Epidermal melanocyte (primary cell): ENCODE results near the gene TST.
"Not testable (repeated sequence)": the region's sequence is repeated elsewhere in the genome, so short reads cannot be mapped to it uniquely, and the experiment has no call there.

Source experiments
- DNase-seq: peaks from one replicate; pipeline ENCODE4 v3.0.0; 2011; ENCODE audit warnings: low spot score; ENCODE audit not compliant: insufficient read length

Gene TST

DNA sequence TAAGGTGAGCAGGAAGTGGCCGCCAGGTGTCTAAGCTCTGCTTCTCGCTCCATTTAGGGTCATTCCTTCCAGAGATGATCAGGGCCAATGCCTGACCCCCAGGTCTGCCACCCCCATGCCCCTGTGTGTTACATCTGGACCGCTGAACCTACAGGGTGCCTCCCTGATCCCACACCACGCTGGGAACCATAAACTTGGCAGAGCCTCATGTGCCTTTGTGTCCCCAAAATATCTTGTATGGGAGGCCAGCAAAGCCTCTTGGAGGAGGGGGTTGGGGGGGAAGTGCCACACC, 3.7 kb downstream of the TST start:
- no peak for DNase-seq

DNA sequence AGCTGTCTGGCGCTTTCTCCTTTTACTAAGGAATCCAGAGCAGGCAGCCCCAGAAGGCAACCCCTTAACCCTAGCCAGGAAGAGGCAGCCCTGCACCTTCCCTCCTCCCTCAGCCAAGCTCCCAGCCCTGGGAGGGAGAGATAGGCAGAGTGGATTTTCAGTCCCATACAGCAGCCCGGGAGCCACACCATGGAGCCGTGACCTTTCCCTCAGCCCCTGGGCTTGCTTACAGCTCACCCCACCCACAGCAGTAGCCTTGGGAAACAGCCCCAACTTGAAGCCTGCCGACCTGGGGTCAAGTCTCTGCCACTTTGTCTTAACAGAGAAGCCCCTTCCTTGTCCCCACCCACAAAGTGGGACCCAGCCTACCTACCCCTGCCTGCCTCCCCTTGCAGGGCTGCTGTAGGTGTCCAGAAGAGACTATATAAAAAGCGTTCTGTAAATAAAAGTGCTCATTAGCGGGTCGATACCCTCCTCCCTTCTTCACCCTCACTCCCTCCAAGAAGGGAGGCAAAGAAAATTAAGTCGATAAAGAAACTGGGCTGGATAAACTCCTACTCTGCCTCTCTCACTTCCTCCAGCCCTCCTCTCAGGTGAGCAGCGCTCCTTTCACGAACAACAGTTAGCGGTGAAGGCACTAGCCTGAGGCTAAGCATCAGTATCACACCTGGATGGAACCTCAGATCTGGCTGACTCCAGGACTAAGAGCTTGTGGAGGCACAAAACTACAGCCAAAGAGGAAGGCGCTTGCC, 4.2 kb downstream of the TST start:
- no peak for DNase-seq

DNA sequence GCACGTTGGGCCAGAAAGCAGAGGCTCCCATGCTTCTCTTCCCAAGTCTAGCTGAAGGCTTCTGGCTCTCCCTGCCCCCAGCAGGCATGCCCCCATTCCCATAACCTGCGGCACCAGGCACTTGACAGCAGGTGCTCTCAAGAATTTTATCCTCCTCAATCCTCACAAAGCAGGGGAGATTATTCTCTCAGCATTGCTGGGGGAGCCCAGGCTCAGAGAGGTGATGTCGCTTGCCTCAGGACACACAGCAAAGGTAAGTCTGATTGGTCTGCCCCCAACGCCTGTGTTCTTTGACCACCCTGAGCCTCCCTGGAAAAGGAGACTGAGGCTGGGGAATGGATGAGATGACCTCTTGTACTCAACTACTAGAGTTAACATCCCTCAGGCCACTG, 4.8 kb downstream of the TST start:
- DNase-seq, result no peak

DNA sequence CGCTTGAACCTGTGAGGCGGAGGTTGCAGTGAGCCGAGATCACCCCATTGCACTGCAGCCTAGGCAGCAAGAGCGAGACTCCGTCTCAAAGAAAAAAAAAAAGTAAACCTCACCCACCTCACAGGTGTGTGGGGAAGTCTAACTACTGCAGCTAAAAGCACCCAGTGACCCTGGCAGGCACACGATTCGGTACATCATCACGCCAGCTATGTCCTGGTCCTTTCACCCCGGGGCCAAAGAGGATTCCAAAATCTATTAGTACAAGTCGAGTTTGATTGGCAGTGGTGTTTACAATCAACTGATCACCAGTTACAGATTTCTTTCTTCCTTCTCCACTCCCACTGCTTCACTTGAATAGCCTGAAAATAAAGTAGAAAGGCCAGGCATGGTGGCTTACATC, 6.3 kb downstream of the TST start:
- DNase-seq, result no peak

DNA sequence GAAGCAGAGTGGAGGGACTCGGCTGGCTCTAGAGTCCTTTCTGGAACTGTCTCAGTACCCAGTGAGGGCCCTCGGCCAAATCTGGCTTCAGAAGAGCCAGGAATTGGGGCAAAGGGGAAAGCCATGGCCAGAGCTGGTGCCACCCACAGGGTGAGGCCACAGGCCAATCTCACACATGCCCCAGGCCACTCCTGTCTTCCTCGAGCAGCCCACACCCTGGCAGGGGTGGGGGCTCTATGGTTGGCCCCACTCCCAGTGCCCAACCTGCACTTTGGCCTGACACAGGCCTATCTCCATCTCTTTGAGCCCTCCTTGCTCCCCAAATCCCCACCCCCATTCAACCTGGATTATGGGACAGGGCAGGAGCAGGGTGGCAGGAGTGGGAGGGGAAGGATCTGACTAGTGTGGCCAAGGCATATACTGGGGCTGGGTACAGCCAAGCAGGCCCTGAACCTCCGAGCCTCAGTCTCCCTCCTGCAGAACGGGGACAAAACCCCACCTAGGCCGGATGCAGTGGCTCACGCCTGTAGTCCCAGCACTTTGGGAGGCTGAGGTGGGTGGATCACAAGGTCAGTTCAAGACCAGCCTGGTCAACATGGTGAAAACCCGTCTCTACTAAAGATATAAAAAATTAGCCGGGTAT, 6.9 kb downstream of the TST start:
- DNase-seq, result no peak

DNA sequence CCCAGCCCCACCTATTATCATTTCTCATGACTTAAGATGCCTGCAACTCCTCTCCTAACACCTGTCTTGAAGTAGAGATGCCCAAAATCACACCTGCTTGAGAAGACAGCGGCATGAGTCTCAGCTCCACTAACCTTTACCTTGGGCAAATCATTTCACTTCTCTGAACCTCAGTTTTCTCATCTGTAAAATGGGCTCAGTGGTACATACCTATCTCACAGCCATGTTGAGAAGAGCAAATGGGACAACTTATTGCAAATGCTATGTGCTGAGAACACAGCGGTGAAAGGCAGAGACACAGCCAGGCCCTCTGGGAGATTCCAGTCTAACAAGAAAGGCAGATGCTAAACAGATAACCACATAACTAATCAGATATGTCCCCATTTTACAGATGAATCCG, 7.8 kb downstream of the TST start:
- no peak for DNase-seq

DNA sequence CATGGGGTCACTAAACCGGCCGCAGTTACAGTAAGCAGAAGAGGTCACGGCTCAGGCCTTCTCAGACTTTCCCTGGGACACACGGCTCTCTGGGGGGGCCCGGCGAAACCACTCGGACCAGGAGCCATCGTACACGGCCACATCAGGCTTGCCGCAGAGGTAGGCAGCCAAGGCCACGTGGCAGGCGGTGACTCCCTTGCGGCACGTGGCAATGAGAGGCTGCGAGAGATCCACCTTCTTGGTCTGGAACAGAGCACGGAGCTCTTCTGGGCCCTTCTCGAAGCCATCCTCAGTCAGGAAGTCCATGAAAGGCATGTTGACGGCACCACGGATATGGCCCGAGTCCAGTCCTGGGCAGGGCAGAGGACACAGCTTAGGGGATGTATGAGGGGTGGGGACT, 8.3 kb downstream of the TST start:
- DNase-seq, result no peak

DNA sequence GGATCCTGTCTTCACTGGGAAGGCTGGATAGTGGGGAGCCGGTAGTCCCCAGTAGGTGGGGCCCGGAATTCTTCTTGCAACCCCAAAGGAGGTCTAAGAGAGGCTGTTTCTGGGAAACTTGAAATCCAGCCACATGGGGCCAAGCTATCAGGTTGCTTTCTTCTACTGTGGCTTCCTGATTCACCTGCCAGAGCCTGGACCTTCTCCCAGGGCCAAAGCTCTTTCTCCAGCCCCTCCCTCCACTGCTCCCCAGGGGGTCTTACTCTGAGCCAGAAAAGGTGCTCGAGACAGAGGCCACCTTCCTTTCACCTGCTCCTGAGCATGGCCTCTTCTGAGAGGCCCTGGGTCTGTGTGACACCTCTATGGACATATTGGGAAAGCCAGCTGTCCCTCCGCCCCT, 9.1 kb downstream of the TST start:
- DNase-seq, result no peak

DNA sequence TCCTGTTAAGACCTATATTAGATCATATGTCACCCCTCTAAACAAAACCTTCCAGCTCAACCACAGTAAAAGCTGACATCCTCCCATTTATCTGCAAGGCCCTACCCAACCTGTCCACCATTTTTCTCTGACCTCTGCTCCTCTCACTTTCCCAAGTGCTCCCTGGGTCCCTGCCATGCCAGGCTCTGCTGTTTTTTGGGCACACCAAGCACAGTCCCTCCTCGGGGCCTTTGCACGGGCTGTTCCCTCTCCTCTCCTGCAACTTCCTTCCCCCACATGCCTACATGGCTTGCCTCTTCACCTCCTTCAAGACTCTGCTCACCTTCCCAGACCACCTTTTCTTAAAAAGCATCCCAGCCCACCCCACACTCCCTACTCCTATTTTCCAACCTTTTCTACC, 9.8 kb downstream of the TST start:
- no peak for DNase-seq

DNA sequence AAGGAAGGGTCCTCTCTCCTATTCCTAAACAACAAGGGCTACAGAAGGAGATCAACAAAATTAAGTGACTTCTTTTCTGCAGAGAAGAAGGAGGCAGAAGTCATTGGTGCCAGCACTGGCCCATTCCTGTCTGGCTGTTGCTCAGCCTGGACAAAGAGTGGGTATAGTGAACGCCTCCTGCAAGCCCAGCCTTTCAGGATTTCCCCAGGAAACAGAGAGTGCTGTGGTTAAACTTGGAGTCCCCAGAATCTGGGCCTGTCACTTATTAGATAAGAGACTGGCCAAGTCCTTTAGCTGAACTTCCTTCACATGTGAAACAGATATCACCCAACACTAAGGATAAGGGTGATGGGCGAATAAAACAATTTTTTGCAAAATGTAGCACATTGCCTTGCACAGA, 10.9 kb downstream of the TST start:
- no peak for DNase-seq

DNA sequence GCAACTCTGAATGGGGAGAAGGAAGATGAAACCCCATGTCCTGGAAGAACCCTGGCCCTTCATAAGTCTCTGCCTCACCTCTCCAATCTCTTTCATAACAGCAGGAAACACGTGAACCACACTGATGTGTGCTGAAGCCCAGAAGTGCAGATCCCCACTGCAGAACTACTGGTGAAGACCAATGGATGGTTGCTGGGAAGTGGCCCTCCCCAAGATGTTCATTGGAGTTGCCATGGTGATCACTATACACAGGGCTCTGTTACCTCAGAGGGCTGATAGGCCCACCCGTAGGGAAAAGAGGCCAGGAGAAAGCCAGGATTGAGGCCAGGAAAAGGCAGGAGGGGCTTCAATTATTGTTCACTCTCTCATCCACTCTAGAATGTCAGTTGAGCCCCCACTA, 11.6 kb downstream of the TST start:
- DNase-seq, result no peak

DNA sequence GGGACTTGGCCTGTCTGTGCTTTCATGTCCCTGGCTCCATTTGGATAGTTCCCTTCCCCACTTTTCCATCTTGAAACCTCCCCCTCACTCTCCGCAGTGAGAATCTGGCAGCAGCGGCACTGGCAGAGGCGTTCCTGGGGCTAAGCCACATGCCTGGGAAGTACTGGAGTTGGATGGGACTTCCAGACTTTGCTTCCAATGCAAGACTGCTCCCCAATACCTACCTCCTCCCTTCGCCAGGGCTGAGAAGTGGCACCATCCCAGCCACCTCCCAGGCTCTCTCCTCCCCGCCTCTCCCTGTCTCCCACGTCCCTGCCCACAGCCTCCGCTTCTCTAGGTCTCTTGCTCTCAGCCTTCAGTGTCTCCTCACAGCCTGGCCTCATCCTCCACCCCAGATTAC, 16.6 kb downstream of the TST start:
- no peak for DNase-seq

DNA sequence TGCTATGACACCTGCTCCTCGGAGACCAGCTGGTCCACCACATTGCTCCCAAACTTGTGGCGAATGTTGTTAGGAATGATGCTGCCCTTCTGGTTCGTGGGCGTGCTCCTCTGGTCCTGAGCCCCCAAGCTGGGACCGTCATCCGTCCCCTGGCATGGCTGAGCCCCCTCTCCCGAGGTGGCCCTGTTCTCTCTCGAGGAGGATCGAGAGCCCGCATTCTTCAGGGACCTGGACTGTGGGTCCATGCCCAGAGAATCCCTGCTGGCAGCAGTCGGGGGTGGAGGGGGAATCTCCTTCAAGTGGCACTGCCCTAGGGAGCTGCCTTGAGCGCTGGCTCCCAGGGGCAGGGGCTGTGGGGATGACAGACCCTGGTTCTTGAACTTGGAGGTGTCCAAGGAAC, 17.4 kb downstream of the TST start:
- no peak for DNase-seq

DNA sequence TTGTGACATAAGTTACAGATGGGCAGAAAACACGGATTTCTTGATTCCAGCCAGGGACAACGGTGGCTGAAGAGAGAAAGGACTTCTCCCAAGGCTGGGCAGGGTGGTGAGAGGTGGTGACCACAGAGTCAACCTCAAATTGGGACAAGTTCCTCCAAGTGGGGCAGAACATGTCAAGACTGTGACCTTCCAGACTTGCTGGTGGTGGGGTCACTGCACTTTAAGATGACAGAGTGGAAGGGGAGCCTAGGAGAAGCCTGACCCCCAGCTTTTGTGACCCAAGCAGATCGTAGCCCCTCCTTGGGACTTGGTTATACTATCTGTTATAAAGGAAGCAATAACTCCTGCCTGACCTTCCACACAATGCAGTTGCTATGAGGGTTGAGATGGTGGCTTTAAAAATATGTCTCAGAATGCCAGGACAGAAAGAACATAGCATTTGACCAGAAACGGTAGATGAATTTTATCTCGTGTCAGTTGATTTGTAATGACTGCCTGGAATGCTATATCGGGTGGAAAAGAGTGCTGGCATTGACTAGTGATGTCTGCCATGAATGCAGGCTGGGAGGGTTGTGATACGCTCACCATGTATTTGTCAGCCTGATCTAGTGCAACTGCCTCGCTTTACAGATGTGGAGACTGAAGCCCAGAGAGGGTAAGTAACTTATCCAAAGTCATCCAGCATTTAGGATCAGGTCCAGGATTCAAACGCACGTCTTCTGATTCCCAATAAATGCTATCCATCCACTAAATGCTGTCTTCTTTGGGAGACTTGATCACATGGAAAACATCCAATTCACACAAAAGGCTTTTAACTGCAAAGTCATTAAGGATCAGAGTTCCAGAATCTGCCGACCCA, 18.3 kb downstream of the TST start:
- no peak for DNase-seq

DNA sequence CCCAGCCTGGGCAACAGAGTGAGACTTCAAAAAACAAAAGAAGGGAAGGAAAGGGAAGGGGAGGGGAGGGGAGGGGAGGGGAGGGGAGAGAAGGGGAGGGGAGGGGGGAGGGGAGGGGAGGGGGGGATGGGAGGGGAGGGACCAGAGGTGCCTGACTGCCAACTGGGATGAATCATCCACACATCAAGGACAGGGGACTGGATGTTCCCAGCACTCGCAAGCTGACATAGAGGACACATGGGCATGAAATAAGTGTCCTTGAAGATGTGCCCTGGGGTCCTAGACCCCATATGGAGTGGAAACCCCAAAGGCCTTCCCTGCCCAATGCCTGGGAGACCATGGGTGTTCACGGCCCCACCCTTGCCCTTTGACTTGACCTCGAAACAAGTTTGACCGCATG, 19.8 kb downstream of the TST start:
- no peak for DNase-seq

DNA sequence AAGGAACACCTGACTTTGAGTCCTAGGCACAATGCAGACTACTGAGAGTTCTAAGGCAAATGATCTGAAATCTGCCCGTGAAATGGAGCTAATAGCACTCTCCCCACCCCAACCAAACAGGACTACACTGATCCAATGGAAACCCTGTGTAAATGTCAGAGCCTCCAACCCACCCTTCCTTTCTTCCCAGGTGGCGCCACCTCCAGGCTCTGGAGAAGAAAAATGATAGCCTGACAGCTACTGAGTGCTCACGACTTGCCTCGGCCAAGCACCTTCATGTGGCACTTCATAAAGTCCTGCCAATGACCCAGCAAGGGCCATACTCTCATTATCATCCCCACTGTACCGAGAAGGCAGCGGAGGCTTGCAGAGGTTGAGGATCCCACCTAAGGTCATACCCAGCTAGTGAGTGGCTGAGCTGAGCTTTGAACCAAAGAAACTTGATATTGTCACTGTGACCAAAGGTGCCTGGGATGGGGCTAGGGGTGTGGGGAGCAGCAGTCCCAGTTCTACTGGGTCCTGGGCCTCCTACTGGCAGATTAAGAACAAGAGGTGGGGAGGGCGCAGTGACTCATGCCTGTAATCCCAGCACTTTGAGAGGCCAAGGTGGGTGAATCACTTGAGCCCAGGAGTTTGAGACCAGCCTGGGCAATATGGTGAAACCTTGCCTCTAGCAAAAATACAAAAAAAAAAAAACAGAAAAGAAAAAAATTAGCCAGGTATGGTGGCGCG, 20.5 kb downstream of the TST start:
- no peak for DNase-seq

DNA sequence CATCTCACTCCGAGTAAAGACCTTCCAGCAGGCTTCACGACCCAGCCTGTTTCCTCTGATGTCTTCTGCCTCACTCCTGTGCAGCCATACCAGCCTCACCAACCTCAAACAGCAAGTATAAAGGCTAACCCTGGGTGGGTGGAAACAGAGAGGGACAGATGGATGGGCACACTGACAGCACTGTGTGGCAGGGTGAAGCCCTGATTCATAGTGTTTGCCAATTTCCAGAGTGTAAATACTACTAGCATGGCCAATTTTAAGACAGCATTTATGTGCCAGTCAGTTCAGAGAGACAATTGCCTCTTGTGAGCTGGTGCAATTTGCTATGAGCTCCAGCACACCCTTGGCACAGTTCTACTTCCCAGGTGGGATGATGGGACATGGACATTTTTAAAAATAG, 21.5 kb downstream of the TST start:
- no peak for DNase-seq

DNA sequence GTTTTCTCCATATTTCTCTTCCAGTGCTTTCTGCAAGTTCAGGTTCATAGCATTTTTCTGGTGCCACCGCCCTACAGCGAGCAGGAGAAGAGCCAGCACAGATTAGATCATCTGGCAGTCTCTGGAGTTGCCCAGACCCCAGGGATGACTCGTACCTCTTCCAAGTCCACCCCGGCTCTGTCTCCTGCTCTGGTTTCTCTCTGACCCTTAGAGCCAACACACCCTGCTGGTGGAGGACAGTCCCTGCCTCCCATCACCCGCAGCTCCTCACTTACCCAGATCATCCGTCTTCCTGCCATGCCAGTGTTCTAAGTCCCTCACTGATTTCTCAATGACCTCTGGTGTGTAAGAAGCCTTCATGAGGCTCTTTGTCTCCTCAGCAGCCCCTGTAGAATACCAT, 28.0 kb downstream of the TST start:
- DNase-seq, result no peak

DNA sequence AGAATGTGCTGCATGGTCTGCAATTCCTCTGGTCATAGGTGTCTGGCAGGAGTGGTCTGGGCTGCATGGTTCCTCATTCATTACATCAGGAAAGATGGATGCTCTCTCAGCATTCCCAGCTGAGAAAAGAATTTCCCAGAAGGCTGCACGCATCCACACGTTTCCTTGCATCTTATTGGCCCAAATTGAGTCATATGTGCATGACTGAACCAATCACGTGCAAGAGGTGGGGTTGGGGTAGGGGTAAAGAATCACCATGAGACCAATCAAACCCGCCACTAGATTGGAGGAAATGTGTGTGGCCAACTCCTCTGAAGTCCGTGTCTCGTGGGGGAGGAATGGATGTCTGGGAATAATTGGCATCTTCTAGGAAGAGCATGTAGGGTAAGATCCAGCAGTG, 28.8 kb downstream of the TST start:
- DNase-seq, result no peak

DNA sequence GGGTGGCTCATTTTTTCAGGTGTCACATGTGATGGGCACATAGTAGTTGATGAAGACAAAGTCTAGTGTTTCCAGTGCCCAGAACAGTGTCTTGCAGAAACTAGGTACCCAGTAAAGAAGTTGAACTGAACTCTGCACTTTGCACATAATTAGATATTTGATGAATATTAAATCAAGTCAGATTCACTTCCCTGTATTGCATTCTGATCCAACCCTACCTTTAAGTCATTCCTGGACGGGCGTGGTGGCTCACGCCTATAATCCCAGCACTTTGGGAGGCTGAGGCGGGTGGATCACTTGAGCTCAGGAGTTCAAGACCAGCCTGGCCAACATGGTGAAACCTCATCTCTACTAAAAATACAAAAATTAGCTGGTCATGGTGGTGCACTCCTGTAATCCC, 30.2 kb downstream of the TST start:
- not testable (repeated sequence) for DNase-seq

DNA sequence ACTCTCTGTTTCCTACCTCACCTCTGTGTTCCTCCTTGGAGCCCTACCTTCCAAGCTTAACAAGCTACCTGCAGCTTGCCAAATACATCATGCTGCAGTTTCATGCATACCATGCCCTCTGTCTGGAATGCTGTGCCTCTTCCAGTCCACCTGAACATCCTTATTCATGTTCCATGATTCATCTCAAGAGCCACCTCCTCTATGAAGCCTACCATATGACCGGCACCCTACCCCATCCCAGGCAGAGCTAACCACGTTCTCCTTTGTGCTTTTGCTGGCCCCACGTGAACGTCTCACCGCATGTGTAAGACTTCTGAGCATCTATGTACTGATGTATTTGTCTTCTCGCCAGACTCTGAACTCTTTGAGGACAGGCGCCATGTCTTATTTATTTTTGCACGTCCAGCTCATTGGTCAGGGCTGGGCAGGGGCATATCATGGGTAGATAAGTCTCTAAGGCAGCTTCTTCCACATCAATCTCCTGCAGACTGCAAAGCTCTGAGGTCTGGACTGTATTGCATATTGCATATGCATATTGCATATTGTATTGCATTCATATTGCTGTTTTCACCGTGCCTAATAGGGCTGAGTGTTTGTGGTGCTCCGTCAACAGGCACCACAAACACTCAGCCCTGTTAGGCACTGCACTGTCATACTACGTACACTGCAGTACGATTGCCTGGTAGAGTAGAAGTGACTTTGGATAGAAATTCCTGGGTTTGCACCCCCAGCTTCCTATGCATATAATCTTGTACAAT, 31.0 kb downstream of the TST start:
- DNase-seq, result no peak
